ENCODE measurements around the gene GTF3C5. TPM values are rescaled to one million over a fixed set of nuclear protein-coding genes. Genes with fewer than 3 reads are reported as not detected.

Gene GTF3C5
- 95.0 and 103 TPM in 2 replicates for polyA plus RNA-seq
- polyA minus RNA-seq: 61.4 and 77.2 TPM in 2 replicates

- no peaks in the 10 kb centered on the region for H4K20me1 ChIP-seq (ENCODE audit: insufficient read depth)
- peak within 1 kb of the TSS; percentile 86 for H3K4me3 ChIP-seq (ENCODE audit: low read length)
- TF ChIP-seq EP300 (conservative IDR thresholded peaks at IDR 0.05; ENCODE audit: poor library complexity, severe bottlenecking) (peak; percentile 50), POLR2AphosphoS5 (IDR thresholded peaks at IDR 0.05) (peak; percentile 93), TAF1 (IDR thresholded peaks at IDR 0.05; ENCODE audit: low read depth) (peak; percentile 99), RAD21 (conservative IDR thresholded peaks at IDR 0.05) (no peak), SMC3 (conservative IDR thresholded peaks at IDR 0.05; ENCODE audit: poor library complexity) (no peak), REST (IDR thresholded peaks at IDR 0.05; ENCODE audit: borderline replicate concordance) (peak; percentile 96), EZH2 (IDR thresholded peaks at IDR 0.05; ENCODE audit: borderline replicate concordance, insufficient read depth, low read length, poor library complexity, severe bottlenecking) (no peak), MXI1 (conservative IDR thresholded peaks at IDR 0.05; ENCODE audit: poor library complexity, severe bottlenecking) (peak; percentile 85)
- TF ChIP-seq, protein P1, sequence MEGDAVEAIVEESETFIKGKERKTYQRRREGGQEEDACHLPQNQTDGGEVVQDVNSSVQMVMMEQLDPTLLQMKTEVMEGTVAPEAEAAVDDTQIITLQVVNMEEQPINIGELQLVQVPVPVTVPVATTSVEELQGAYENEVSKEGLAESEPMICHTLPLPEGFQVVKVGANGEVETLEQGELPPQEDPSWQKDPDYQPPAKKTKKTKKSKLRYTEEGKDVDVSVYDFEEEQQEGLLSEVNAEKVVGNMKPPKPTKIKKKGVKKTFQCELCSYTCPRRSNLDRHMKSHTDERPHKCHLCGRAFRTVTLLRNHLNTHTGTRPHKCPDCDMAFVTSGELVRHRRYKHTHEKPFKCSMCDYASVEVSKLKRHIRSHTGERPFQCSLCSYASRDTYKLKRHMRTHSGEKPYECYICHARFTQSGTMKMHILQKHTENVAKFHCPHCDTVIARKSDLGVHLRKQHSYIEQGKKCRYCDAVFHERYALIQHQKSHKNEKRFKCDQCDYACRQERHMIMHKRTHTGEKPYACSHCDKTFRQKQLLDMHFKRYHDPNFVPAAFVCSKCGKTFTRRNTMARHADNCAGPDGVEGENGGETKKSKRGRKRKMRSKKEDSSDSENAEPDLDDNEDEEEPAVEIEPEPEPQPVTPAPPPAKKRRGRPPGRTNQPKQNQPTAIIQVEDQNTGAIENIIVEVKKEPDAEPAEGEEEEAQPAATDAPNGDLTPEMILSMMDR (IDR thresholded peaks at IDR 0.05; ENCODE audit: poor library complexity, severe bottlenecking): no peak
- no peaks in the 10 kb centered on the region for H3K9me2 ChIP-seq (ENCODE audit: insufficient read depth, low read length)
- peaks cover 45% of the 10 kb centered on the region for H3K79me2 ChIP-seq (replicated peaks; ENCODE audit: insufficient read depth, low read length)
- H3F3A ChIP-seq (ENCODE audit: insufficient read depth, low read length, poor library complexity, severe bottlenecking): no peaks in the 10 kb centered on the region
- H3K27ac ChIP-seq (ENCODE audit: low read length): peak within 1 kb of the TSS; percentile 86
- peak within 1 kb of the TSS; percentile 93 for H2AFZ ChIP-seq (ENCODE audit: low read depth, low read length)
- peak within 1 kb of the TSS; percentile 91 for H3K9ac ChIP-seq (ENCODE audit: low read length)
- peak within 1 kb of the TSS; percentile 76 for H3K4me2 ChIP-seq (ENCODE audit: low read length)
- H3K9me3 ChIP-seq (ENCODE audit: low read length): no peaks in the 10 kb centered on the region
- no peaks in the 10 kb centered on the region for H3K36me3 ChIP-seq (ENCODE audit: insufficient read depth, low read length)
- H3K27me3 ChIP-seq (ENCODE audit: insufficient read depth, low read depth, low read length): no peaks in the 10 kb centered on the region
Observed at GRCh38 chr9:133030317-133031129, at the start of gene GTF3C5. GTF3C5 (plus strand) TSS chr9:133030997; CDS start chr9:133031012, 15 bp downstream.

DNA sequence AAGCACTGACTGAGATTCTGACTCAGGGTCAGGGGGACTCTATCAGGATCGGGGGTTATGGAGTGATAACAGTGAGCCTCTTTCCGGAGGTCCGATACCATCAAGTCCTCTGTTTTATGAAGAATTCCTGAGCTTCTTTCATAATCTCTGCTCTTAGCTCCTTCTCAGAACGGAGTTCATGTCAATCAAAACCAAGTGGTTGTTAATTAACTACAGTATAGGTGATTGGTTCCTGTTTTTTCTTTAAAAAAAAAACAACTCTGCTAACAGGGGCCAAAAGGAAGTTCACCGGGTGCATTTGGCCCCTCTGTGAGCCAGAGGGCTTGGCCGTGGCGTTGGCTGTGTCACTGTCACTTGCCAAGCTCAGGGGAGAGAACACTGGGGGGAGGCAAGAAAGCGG is 48.3 kb upstream of the GTF3C5 start:
- no peaks in the 10 kb centered on the region for H3K9me2 ChIP-seq (ENCODE audit: insufficient read depth, low read length)
- H3K9ac ChIP-seq (ENCODE audit: low read length): no peak overlapping the region
- H3K4me3 ChIP-seq (ENCODE audit: low read length): no peak overlapping the region
- H3K27me3 ChIP-seq (ENCODE audit: insufficient read depth, low read depth, low read length): peaks cover 26% of the 10 kb centered on the region
- H3K9me3 ChIP-seq (ENCODE audit: low read length): no peaks in the 10 kb centered on the region
- no peak overlapping the region for H3K27ac ChIP-seq (ENCODE audit: low read length)
- H3K79me2 ChIP-seq (replicated peaks; ENCODE audit: insufficient read depth, low read length): no peaks in the 10 kb centered on the region
- TF ChIP-seq POLR2AphosphoS5 (IDR thresholded peaks at IDR 0.05) (no peak), EP300 (conservative IDR thresholded peaks at IDR 0.05; ENCODE audit: poor library complexity, severe bottlenecking) (no peak), EZH2 (IDR thresholded peaks at IDR 0.05; ENCODE audit: borderline replicate concordance, insufficient read depth, low read length, poor library complexity, severe bottlenecking) (no peak), REST (IDR thresholded peaks at IDR 0.05; ENCODE audit: borderline replicate concordance) (no peak), RAD21 (conservative IDR thresholded peaks at IDR 0.05) (no peak)
- TF ChIP-seq, protein P1 (IDR thresholded peaks at IDR 0.05; ENCODE audit: poor library complexity, severe bottlenecking): no peak
- H3F3A ChIP-seq (ENCODE audit: insufficient read depth, low read length, poor library complexity, severe bottlenecking): no peaks in the 10 kb centered on the region
- no peaks in the 10 kb centered on the region for H3K36me3 ChIP-seq (ENCODE audit: insufficient read depth, low read length)
- H2AFZ ChIP-seq (ENCODE audit: low read depth, low read length): no peak overlapping the region
- no peaks in the 10 kb centered on the region for H4K20me1 ChIP-seq (ENCODE audit: insufficient read depth)
- H3K4me2 ChIP-seq (ENCODE audit: low read length): no peak overlapping the region

Data from neural cell (in vitro differentiated cells).